HS-27A (cell line): ENCODE results near the gene SYTL2.

Source experiments
- DNase-seq: peaks from one replicate; pipeline ENCODE4 v3.0.0-alpha.2; 2012; ENCODE audit warnings: low read depth, missing footprints

Gene SYTL2

GRCh38 chr11:85762226-85762625 is 48.7 kb downstream of the SYTL2 start:
- no peak for DNase-seq

- peak; percentile 26 for DNase-seq
Measured at GRCh38 chr11:85759915-85760314, 51.0 kb downstream of the SYTL2 start.

GRCh38 chr11:85758480-85759039 is 52.4 kb downstream of the SYTL2 start:
- DNase-seq, result no peak

DNA sequence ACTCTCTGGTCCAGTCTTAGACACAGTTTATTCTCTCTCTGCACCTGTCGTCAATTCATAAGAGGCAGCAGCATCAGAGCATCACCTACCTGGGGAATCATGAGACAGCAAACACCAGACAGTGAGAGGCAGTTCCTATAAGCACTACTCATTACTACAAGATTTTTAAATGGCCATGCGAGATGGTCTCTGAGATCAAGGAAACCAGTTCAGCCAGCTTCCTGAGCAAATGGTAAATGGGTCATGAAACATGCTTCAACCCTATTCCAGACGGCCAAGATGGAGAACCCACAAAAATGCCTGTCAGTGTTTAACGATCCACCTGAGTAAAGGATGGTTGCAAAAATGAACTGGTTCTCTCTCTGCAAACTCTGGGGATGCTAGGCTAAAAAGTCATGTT is 52.9 kb downstream of the SYTL2 start:
- no peak for DNase-seq

GRCh38 chr11:85756401-85757200 is 54.3 kb downstream of the SYTL2 start:
- DNase-seq, result no peak

GRCh38 chr11:85755701-85756100 is 55.2 kb downstream of the SYTL2 start:
- no peak for DNase-seq

DNA sequence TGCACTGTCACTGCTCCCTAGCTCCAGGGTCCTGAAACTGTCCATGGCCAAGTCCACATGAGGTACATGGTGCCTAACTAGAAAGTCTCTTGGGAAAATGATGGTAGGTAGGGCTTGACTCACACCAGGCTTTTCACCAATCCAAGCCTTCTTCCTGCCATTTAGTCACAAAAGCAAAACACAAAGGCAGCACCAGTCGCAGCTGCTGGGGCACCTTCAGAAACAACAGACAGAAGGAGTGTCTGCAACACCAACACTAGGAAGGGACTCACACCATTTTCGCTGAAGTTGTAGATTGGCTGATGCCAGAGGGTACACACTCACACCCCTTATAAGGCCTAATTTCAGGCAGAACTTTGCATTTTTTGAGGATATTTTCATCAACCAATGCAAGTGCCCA is 55.7 kb downstream of the SYTL2 start:
- no peak for DNase-seq

- DNase-seq, result no peak
Measured at GRCh38 chr11:85752890-85753581, 57.9 kb downstream of the SYTL2 start.

GRCh38 chr11:85752201-85752889 is 58.6 kb downstream of the SYTL2 start:
- DNase-seq, result no peak

DNA sequence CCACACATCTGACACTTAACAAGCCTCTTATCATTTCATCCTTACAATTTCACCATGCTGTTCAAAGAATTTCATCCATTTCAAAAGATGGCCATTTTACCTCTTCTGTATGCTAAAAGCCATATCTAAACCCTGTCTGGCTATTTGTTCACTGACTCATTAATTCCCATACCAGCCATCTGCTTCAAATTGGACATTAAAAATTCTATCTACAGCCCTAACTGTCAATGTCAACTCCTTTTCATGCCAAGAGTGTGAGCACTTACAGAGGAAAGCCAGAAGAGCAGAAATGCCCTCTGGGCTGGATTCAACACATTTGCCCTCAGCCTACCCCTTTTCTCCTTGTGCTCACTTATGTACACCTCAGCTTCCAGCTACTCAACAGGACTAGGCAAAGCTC is 59.2 kb downstream of the SYTL2 start:
- no peak for DNase-seq

DNA sequence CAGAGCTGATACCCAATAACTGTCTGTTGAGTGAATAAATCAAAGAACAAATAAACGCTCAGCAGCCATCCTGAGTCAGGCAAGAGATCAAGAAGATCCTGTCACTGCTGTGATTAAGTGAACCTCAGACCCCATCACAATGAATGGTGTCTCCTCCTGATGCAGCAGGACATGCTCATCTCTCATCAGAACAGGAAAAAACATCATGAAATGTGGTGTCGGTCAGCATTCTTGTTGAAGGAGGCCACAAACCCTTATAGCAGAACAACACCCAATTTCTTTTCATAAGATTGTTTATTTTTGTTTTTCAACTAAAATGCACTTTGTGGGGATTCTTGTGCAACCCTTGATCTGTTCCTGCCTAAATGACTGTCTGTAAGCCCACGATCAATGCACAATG is 60.3 kb downstream of the SYTL2 start:
- no peak for DNase-seq

- DNase-seq, result no peak
Measured at GRCh38 chr11:85749884-85750283, 61.1 kb downstream of the SYTL2 start.

GRCh38 chr11:85749287-85749834 is 61.6 kb downstream of the SYTL2 start:
- DNase-seq, result no peak

- no peak for DNase-seq
Measured at GRCh38 chr11:85748455-85748891, 62.5 kb downstream of the SYTL2 start.

- DNase-seq, result no peak
Measured at GRCh38 chr11:85746670-85747069, 64.3 kb downstream of the SYTL2 start.

DNA sequence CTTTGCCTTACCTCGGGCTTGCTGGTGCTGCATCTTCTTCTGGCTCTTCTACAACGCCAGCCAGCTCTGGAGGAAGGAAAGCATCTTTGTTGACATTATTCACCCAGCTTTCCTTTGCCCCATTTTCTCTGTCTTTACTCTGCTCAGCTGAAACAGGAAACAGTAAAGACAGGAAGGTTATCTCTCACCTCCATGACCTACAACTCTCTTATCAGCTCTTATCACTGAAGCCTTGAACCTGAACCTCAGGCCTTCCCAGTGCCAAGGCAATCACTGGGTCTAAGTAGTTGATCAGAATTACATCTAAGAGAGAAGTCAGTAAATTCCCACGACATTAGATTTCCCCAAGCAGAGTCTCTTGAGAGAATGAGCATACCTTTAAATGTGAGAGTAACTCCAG is 65.3 kb downstream of the SYTL2 start:
- no peak for DNase-seq

GRCh38 chr11:85742873-85743275 is 68.1 kb downstream of the SYTL2 start:
- no peak for DNase-seq

- DNase-seq, result no peak
Measured at GRCh38 chr11:85742348-85742747, 68.6 kb downstream of the SYTL2 start.

DNA sequence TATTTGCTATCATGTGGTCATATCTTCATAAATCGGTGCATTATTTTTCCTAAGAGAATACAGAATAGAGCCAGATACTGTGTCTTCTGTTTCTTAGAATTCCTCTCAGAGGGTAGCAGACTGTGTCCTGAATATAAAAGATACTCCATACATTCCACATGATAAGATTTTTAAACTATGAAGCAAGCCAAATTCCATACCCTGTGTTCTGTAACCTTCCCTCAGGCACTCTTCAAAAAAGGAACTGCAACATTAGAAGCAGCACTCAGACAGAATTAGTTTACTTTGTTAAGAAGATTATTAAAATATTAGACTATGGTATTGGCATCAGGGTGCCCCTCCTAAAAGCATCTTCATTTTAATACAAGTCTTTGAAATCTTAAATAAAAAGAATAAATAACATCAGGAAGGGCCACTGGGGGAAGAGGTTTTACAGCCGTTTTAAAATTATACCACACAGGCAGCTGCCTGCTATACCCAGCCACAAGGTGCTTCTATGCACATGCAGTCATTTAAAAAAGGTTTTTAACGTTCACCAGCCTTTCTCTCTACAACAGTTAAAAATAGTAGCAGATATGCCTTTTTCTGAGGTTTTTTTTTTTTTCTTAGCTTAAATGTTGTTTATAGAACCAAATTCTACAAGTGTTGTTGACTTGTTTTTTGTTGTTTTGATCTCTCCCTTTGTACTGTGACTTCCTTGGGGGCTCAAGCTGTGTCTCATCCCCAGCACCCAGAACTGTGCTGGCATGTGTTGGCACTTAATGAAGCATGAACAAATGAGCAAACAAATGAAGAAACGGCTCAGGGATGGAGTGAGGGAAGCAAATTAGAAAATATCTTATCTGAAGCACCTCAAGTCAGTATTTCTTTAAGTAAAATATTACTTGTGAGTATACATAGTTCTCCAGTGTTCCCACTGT is 70.2 kb downstream of the SYTL2 start:
- DNase-seq, result no peak

GRCh38 chr11:85737738-85738137 is 73.2 kb downstream of the SYTL2 start:
- no peak for DNase-seq

DNA sequence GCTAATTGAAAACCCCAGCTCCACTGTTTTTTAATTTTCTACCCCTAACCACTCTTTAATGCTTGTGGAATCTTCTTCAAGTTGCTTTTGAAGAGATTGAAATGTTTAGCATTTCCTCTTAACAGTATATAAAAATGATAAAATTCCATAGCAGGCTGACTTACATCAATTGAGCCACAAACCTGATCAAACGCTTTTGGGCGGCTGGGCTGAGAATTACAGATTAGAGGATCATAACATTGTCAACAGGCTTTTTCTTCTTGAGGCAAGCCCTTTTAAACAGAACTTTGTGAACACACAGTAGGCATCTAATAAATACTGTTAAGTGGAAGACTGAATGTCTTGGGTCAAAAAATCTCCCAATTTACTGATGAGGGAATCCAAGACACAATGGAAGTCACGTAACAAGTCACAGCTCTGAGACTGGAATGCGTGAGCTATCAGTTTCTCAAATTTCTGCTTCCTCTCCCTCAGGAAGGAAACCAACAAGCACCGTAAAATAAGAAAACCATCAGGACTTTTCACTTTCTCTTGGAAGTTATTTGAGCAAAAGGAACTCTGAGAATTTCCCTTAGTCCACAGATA is 75.0 kb downstream of the SYTL2 start:
- no peak for DNase-seq
